GM15510 (cell line): ENCODE results near the gene IPO8.

Experiments
- POLR2A ChIP-seq: IDR thresholded peaks from 3 replicates; pipeline ENCODE4 v1.6.1; 2011; ENCODE audit warnings: borderline replicate concordance; ENCODE audit not compliant: insufficient read length; ENCODE audit errors: extremely low read depth

Gene IPO8

DNA sequence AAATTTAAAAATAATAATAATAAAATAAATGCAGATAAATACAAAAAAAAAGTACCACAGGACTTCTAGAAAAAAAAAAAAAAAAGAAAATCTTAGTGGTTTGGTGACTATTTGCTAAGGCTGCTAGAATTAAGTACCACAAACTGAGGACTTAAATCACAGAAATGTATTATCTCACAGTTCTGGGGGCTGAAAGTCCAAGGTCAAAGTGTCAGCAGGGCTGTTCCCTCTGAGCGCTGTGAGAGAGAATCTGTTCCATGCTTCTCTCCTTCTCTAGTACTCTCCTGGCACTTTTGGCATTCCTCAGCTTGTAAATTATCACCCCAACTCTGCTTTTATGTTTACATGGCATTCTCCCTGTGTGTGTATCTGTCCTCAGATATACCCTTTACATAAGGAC is 101.2 kb downstream of the IPO8 start:
- no peak for TF ChIP-seq POLR2A

DNA sequence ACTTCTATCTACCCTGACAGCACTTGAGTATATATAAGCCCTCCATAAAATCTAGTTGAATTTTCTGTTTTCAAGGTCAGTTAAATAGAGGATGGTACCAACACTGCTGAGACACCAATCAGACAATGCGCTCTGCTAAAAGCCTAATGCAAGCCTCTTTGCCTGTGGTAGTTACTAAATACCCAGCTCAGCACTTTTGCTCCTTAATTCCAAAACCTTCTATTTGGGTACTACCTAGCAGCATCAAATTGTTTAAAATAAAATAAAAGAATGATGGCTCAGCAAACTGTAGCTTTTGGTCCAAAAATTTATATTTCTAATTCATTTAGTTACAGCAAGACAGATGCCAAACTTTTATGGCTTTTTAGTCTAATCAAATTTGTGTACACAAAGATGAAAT is 107.9 kb downstream of the IPO8 start:
- TF ChIP-seq POLR2A: no peak

DNA sequence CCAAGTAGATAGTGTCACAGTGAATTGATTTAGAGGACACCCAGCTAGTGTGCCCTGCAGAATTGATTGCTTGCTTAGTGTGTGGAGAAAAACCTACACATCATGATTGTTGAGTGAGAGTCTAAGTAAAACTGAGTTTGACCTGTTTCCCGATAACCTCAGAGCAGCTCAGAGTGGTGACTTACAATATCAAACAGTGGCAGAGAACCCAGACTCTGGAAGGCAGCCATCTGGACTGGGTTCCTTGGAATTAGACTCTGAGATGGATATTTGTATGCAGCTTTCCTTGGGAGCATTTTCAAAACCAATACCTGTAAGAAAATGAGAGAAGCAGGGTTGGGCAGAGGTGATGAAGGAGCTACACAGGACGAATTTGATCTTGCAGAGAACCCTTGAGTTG is 109.8 kb downstream of the IPO8 start:
- TF ChIP-seq POLR2A: no peak

DNA sequence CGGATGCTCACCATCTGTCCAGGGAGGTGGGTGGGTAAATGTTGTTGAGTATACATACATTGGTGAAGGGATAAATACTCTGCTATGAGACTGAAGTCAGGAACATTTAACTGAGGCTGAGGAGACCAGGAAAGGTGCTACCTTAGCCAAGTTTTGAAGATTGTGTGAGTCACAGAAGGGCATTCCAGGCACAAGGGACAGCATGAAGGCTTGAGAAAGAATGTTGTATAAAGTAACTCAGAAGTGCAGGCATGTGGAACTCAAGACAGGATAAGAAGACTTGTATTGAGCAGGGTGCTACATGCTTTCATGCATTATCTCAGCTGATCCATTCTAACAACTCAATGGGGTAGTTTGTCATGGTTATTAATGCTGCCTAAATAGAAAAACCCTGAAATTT is 112.7 kb downstream of the IPO8 start:
- TF ChIP-seq POLR2A: no peak

DNA sequence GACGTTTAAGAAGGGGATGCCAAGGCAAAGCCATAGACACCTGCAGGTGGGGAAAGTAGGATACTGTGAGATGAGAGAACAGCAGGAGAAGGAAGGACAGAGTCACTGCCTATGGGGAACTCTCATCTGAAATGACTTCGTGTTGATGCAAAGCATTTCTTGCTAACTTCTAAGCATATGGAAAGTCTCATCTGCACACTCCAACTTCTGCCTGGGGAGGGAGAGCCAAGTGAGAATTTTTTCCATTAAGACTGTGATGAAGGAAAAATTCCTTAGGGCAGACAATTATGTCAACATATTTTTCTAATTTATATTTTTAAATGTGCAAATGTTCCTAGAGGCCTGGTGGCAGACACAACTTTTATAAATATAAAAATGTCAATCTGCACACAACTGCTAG is 115.3 kb downstream of the IPO8 start:
- no peak for TF ChIP-seq POLR2A
